ENCODE measurements around the gene WNK4.
A peak's percentile ranks its signal among the peaks of the same experiment; 100 is the strongest.

Gene WNK4

DNA sequence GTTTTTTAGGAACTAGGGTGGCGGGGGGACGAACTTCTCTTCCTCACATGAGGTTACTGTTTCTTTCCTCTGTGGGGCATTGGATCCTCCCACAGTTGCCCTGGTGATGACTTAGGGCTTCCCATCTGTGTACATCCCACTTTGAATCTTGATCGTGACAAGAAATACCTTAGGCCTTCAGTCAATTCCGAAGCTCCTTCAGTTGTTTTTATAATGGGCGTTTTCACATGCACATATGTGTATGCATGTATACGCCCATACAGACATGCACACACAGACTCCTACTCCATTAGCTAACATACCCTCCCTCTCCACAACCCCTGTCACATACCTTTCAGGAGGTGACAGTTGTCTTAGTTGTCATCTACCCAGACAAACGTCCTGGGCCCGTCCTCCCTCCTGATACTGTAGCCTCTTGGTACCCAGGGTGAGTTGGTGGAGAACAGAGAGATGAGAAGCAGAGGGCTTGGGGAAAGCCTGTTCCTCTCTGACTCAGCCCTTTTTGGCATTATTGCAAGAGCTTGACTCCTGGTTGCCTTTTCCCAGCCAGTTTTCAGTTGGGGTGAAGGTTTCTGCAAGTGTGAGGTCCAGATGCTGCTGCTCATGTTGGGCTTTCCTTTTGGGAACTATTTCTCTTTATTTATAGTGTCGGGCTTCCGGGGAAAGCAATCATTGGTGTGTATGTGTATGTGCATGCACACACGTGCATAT lies 61.7 kb downstream of the WNK4 start:
- no peak for DNase-seq

DNA sequence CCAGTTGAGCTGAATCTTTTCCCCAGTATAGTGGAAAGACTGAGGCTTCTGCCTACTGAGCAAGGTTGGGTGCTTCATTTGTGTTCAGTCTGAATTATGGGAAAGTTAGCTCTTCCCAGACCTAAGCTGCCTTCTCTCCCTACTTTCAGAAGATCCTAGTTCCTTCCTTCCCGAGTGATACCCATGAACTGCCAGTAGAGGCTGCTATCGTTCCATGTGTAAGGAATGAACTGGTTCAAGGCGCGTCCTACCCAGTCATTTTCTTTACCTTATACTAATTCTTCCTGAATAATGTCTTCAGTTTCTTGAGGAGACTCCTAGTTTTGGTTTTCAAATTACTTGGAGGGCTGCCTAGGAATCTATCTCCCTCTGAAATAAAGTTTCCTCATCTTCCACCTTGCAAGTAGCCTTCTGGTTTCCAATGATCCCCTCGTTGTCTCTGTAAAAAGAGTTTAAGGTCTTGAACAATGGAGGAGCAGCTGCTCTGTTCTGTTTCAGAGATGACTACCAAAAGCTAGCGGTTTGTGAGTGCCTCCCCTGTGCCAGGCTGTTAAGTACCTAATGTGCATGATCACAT lies 63.0 kb downstream of the WNK4 start:
- no peak for DNase-seq

DNA sequence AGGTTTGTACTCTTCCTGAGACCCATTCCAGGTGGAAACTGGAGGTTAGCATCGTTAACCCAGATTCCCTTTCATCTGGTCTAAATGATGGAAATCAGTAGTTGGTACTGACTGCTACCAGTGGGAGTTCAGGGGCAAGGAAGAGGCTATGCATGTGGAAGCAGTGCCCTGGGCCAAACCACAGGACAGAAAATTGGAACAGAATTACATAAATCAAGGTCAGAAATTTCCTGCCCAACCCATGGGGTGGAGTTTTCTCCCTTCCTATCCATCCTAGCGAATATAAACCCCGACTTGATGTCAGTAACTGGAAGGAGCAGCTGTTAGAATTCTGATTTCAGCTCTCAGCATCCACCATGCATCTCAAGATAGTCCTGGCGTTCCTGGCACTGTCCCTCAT lies 63.9 kb downstream of the WNK4 start, which contains the start of gene AOC2:
Gene AOC2, plus strand, starts transcription at position 310 of the 400 bp plus-strand sequence. Its CDS starts 47 bp downstream, at position 357.
- no peak for DNase-seq

DNA sequence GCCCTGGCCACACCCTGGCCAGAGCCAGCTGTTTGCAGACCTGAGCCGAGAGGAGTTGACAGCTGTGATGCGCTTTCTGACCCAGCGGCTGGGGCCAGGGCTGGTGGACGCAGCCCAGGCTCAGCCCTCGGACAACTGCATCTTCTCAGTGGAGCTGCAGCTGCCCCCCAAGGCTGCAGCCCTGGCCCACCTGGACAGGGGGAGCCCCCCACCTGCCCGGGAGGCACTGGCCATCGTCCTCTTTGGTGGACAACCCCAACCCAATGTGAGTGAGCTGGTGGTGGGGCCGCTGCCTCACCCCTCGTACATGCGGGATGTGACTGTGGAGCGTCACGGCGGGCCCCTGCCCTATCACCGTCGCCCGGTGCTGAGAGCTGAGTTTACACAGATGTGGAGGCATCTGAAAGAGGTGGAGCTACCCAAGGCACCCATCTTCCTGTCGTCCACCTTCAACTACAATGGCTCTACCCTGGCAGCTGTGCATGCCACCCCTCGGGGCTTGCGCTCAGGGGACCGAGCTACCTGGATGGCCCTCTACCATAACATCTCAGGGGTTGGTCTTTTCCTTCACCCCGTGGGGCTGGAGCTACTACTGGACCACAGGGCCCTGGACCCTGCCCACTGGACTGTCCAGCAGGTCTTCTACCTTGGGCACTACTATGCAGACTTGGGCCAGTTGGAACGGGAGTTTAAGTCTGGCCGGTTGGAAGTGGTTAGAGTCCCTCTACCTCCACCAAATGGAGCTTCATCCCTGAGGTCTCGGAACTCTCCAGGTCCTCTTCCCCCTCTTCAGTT lies 64.5 kb downstream of the WNK4 start:
- DNase-seq, result no peak

DNA sequence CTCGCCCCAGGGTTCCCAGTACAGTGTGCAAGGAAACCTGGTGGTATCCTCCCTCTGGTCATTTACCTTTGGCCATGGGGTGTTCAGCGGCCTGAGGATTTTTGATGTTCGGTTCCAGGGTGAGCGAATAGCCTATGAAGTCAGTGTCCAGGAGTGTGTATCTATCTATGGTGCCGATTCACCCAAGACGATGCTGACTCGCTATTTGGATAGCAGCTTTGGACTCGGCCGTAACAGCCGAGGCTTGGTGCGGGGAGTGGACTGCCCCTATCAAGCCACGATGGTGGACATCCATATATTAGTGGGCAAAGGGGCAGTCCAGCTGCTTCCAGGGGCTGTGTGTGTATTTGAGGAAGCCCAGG lies 65.1 kb downstream of the WNK4 start:
- no peak for DNase-seq

GRCh38 chr17:42845918-42846593 lies 65.6 kb downstream of the WNK4 start:
- peak; percentile 69 for DNase-seq
